Ishikawa (cell line): ENCODE results near the gene SDK2.

Experiments used
- CEBPB ChIP-seq: IDR thresholded peaks from 2 replicates; pipeline ENCODE4 v1.6.1; 2012
- CREB1 ChIP-seq: IDR thresholded peaks from 2 replicates; pipeline ENCODE4 v1.6.1; 2012; ENCODE audit warnings: low read depth
- EGR1 ChIP-seq: IDR thresholded peaks from 2 replicates; pipeline ENCODE4 v1.6.1; 2012
- EP300 ChIP-seq: IDR thresholded peaks from 2 replicates; pipeline ENCODE4 v1.6.1; 2012; ENCODE audit warnings: borderline replicate concordance
- FOXM1 ChIP-seq: IDR thresholded peaks from 2 replicates; pipeline ENCODE4 v1.6.1; 2012; ENCODE audit warnings: low read depth, borderline replicate concordance
- MAX ChIP-seq: IDR thresholded peaks from 2 replicates; pipeline ENCODE4 v1.6.1; 2012
- NFIC ChIP-seq: IDR thresholded peaks from 2 replicates; pipeline ENCODE4 v1.6.1; 2012
- RAD21 ChIP-seq: IDR thresholded peaks from 2 replicates; pipeline ENCODE4 v1.6.1; 2012; ENCODE audit warnings: low read depth
- TAF1 ChIP-seq: IDR thresholded peaks from 2 replicates; pipeline ENCODE4 v1.6.1; 2012; ENCODE audit warnings: low read depth, mild to moderate bottlenecking
- TCF12 ChIP-seq: IDR thresholded peaks from 2 replicates; pipeline ENCODE4 v1.6.1; 2012; ENCODE audit warnings: low read depth
- TEAD4 ChIP-seq: IDR thresholded peaks from 2 replicates; pipeline ENCODE4 v1.6.1; 2012
- YY1 ChIP-seq: IDR thresholded peaks from 2 replicates; pipeline ENCODE4 v1.6.1; 2012; ENCODE audit warnings: low read depth
- ZBTB7A ChIP-seq: IDR thresholded peaks from 2 replicates; pipeline ENCODE4 v1.6.1; 2012; ENCODE audit warnings: low read depth
- TF ChIP-seq, protein P1 (sequence below): IDR thresholded peaks from 2 replicates; pipeline ENCODE4 v1.6.1; 2012; ENCODE audit warnings: low read depth, mild to moderate bottlenecking
- TF ChIP-seq, protein P2 (sequence below): IDR thresholded peaks from 2 replicates; pipeline ENCODE4 v1.6.1; 2012

SDK2 gene

GRCh38 chr17:73305845-73306836 is 338.1 kb downstream of the SDK2 start:
- TF ChIP-seq CEBPB (no peak), TCF12 (no peak), TAF1 (no peak), EP300 (no peak), YY1 (no peak), FOXM1 (no peak), CREB1 (no peak), MAX (no peak), ZBTB7A (no peak), TEAD4 (no peak), EGR1 (no peak), RAD21 (no peak), NFIC (no peak)
- TF ChIP-seq, protein P1, sequence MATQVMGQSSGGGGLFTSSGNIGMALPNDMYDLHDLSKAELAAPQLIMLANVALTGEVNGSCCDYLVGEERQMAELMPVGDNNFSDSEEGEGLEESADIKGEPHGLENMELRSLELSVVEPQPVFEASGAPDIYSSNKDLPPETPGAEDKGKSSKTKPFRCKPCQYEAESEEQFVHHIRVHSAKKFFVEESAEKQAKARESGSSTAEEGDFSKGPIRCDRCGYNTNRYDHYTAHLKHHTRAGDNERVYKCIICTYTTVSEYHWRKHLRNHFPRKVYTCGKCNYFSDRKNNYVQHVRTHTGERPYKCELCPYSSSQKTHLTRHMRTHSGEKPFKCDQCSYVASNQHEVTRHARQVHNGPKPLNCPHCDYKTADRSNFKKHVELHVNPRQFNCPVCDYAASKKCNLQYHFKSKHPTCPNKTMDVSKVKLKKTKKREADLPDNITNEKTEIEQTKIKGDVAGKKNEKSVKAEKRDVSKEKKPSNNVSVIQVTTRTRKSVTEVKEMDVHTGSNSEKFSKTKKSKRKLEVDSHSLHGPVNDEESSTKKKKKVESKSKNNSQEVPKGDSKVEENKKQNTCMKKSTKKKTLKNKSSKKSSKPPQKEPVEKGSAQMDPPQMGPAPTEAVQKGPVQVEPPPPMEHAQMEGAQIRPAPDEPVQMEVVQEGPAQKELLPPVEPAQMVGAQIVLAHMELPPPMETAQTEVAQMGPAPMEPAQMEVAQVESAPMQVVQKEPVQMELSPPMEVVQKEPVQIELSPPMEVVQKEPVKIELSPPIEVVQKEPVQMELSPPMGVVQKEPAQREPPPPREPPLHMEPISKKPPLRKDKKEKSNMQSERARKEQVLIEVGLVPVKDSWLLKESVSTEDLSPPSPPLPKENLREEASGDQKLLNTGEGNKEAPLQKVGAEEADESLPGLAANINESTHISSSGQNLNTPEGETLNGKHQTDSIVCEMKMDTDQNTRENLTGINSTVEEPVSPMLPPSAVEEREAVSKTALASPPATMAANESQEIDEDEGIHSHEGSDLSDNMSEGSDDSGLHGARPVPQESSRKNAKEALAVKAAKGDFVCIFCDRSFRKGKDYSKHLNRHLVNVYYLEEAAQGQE, result no peak
- TF ChIP-seq, protein P2, sequence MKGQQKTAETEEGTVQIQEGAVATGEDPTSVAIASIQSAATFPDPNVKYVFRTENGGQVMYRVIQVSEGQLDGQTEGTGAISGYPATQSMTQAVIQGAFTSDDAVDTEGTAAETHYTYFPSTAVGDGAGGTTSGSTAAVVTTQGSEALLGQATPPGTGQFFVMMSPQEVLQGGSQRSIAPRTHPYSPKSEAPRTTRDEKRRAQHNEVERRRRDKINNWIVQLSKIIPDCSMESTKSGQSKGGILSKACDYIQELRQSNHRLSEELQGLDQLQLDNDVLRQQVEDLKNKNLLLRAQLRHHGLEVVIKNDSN, result no peak

- TF ChIP-seq MAX (peak; percentile 63; the same call in 1 of the 2 replicates), EP300 (peak; percentile 42; the same call in 1 of the 2 replicates), TCF12 (peak; percentile 73; the same call in 1 of the 2 replicates), TAF1 (no peak), YY1 (peak; percentile 42; the same call in 1 of the 2 replicates), RAD21 (peak; percentile 46; the same call in 1 of the 2 replicates)
These were observed 339.1 kb downstream of the SDK2 start for GRCh38 chr17:73304971-73305812.

- TF ChIP-seq YY1 (no peak), EP300 (0 out of 2 replicates have a peak, but pooled peaks have one; percentile 4), MAX (no peak), FOXM1 (no peak), CEBPB (no peak)
- TF ChIP-seq, protein P1, result no peak
These were observed 339.8 kb downstream of the SDK2 start for GRCh38 chr17:73304438-73304837.

- TF ChIP-seq TEAD4, result no peak
- no peak for TF ChIP-seq ZBTB7A
- no peak for TF ChIP-seq YY1
- no peak for TF ChIP-seq TCF12
- no peak for TF ChIP-seq CREB1
- TF ChIP-seq, protein P2, result no peak
- TF ChIP-seq, protein P1, result no peak
- no peak for TF ChIP-seq FOXM1
- no peak for TF ChIP-seq EP300
- TF ChIP-seq EGR1, result no peak
These were observed 342.1 kb downstream of the SDK2 start for GRCh38 chr17:73302189-73302588.
